ENCODE results near the gene NINL. TPM values are rescaled to one million over a fixed set of nuclear protein-coding genes. Genes with fewer than 3 reads are reported as not detected.

Gene NINL
- polyA plus RNA-seq, 1 of the 3 experiments (the other 2 are of a cell fraction) = 22.5 TPM

DNA sequence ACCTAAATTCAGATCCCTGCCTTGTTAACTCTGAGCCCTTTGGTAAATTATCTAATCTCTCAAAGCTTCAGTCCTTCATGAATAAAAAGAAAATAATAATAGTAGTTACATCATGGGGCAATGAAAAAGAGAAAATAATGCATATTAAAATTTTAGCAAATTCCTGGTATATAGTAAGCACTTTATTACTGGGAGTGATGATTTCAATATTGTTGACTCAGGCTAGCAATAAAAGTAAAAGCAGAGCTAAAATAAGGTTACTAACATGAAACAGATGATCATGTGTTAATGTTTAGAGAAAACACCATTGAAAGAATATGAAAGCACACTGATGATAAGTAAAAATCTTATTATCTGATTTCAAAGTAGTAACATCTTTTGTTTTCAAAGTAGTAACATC is 164.2 kb downstream of the NINL start:
- TF ChIP-seq TCF12 (IDR thresholded peaks at IDR 0.05) (no peak), MXI1 (IDR thresholded peaks at IDR 0.05; ENCODE audit: low read depth, low read length) (0 out of 2 replicates have a peak, but pooled peaks have one; percentile 1)
- no peaks in the 10 kb centered on the region for H3K4me1 ChIP-seq (ENCODE audit: control insufficient read depth in 1 of 2, insufficient read depth in 2 of 2, low read depth in 1 of 2, low read length in 1 of 2)
- H3K4me2 ChIP-seq = no peak overlapping the region
- ChIA-PET POLR2A (no interaction called here), CTCF (interaction anchor here (1.2 kb wide), 1 partner anchor 17 kb away, joined by 3 read pairs; no protein-coding TSS in a partner anchor)
- no peak for DNase-seq
- H4K20me1 ChIP-seq (ENCODE audit: insufficient read depth) = no peaks in the 10 kb centered on the region
- no peak overlapping the region for H3K27ac ChIP-seq (ENCODE audit: low read depth in 2 of 2, low read length in 1 of 2)
- H3K9ac ChIP-seq = no peak overlapping the region
- H3F3A ChIP-seq (replicated peaks; ENCODE audit: insufficient read depth) = peaks cover 12% of the 10 kb centered on the region
- H3K79me2 ChIP-seq (ENCODE audit: insufficient read depth) = peaks cover 7% of the 10 kb centered on the region; the same call in 1 of the 2 replicates
- no peaks in the 10 kb centered on the region for H3K9me3 ChIP-seq
- H3K36me3 ChIP-seq (replicated peaks in 1 of 2; ENCODE audit: control insufficient read depth in 1 of 2, insufficient read depth in 2 of 2, low read length in 1 of 2) = peaks cover 6 to 26% of the 10 kb centered on the region in 2 experiments
- H2AFZ ChIP-seq (ENCODE audit: low read depth) = no peak overlapping the region
- no peaks in the 10 kb centered on the region for H3K9me2 ChIP-seq
- H3K27me3 ChIP-seq (ENCODE audit: insufficient read depth) = no peaks in the 10 kb centered on the region
- no peak overlapping the region for H3K4me3 ChIP-seq (ENCODE audit: low read depth in 2 of 2, low read length in 1 of 2)

DNA sequence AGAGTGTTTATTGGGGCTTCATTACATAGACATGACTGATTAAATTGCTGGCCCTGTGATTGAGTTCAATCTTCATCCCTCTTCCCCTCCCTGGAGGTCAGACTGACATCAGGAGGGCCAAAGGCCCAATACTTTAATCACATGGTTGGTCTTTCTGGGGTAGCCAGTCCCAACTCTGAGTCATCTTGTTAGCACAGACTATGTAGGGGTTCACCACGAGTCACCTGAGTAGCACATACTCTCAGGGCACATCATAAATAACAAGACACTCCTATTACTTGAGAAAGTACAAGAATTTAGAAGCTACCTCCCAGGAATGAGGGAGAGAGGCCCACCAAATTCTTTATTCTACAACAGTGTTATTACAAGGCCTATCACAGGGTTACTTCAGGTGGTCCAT is 166.6 kb downstream of the NINL start:
- H2AFZ ChIP-seq (ENCODE audit: low read depth) = no peak overlapping the region
- peaks cover 19% of the 10 kb centered on the region; the same call in 1 of the 2 replicates for H3K79me2 ChIP-seq (ENCODE audit: insufficient read depth)
- no peak overlapping the region for H3K4me3 ChIP-seq (ENCODE audit: low read depth in 2 of 2, low read length in 1 of 2)
- H3K9me2 ChIP-seq = no peaks in the 10 kb centered on the region
- H3K27me3 ChIP-seq (ENCODE audit: insufficient read depth) = no peaks in the 10 kb centered on the region
- no peak for TF ChIP-seq RXRA (IDR thresholded peaks at IDR 0.05; ENCODE audit: borderline replicate concordance, low read depth)
- no peak for TF ChIP-seq EP300 (IDR thresholded peaks at IDR 0.05; ENCODE audit: borderline replicate concordance in 1 of 2, low read depth in 1 of 2, low read length in 1 of 2)
- TF ChIP-seq, protein P1, sequence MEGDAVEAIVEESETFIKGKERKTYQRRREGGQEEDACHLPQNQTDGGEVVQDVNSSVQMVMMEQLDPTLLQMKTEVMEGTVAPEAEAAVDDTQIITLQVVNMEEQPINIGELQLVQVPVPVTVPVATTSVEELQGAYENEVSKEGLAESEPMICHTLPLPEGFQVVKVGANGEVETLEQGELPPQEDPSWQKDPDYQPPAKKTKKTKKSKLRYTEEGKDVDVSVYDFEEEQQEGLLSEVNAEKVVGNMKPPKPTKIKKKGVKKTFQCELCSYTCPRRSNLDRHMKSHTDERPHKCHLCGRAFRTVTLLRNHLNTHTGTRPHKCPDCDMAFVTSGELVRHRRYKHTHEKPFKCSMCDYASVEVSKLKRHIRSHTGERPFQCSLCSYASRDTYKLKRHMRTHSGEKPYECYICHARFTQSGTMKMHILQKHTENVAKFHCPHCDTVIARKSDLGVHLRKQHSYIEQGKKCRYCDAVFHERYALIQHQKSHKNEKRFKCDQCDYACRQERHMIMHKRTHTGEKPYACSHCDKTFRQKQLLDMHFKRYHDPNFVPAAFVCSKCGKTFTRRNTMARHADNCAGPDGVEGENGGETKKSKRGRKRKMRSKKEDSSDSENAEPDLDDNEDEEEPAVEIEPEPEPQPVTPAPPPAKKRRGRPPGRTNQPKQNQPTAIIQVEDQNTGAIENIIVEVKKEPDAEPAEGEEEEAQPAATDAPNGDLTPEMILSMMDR (IDR thresholded peaks at IDR 0.05) = no peak
- TF ChIP-seq MEF2A (IDR thresholded peaks at IDR 0.05; ENCODE audit: borderline replicate concordance, low read depth) = no peak
- peak; percentile 17; the same call in 1 of the 2 replicates for TF ChIP-seq FOSL2 (IDR thresholded peaks at IDR 0.05; ENCODE audit: borderline replicate concordance, low read depth)
- TF ChIP-seq NFIC (IDR thresholded peaks at IDR 0.05; ENCODE audit: borderline replicate concordance) = no peak
- no peak for TF ChIP-seq POLR2AphosphoS5 (IDR thresholded peaks at IDR 0.05; ENCODE audit: low read depth, low read length)
- H3K36me3 ChIP-seq (replicated peaks in 1 of 2; ENCODE audit: control insufficient read depth in 1 of 2, insufficient read depth in 2 of 2, low read length in 1 of 2) = peaks cover 3 to 18% of the 10 kb centered on the region in 2 experiments
- H4K20me1 ChIP-seq (ENCODE audit: insufficient read depth) = no peaks in the 10 kb centered on the region
- no peak for DNase-seq
- H3K4me2 ChIP-seq = no peak overlapping the region
- peaks cover 12% of the 10 kb centered on the region for H3F3A ChIP-seq (replicated peaks; ENCODE audit: insufficient read depth)
- no peak overlapping the region for H3K9ac ChIP-seq
- no peaks in the 10 kb centered on the region for H3K9me3 ChIP-seq
- ChIA-PET POLR2A (no interaction called here), CTCF (no interaction called here)
- H3K4me1 ChIP-seq (ENCODE audit: control insufficient read depth in 1 of 2, insufficient read depth in 2 of 2, low read depth in 1 of 2, low read length in 1 of 2) = no peaks in the 10 kb centered on the region
- no peak overlapping the region for H3K27ac ChIP-seq (ENCODE audit: low read depth in 2 of 2, low read length in 1 of 2)
- 62% methylated on average over 1 of the region's 1 CpG for WGBS (ENCODE audit: low lambda C conversion rate)

DNA sequence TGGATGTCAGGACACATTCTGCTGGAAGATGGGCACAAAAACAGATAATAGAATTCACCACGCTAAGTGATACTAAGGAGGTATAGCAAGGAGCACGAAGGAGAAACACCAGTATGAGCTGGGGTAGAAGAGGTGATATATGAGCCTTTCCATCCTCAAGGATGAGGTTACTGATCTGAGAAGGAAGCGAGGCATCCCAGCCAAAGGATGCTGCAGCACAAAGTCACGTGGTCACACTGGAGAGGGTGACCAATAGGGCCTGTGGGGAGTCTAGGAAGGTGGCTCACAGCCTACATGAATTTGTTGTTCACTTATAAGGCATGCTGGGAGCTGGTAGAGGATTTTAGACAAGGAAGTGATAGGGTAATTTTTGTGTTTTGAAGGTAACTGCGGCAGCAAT is 176.4 kb downstream of the NINL start:
- POLR2A ChIA-PET = no interaction called here
- Histone ChIP-seq H3K79me2 (ENCODE audit: insufficient read depth) (peaks cover 60% of the 10 kb centered on the region), H3K4me1 (ENCODE audit: control insufficient read depth in 1 of 2, insufficient read depth in 2 of 2, low read depth in 1 of 2, low read length in 1 of 2) (peaks cover 0 to 6% of the 10 kb centered on the region in 2 experiments; a peak in 1 of 4 replicates), H4K20me1 (ENCODE audit: insufficient read depth) (no peaks in the 10 kb centered on the region), H3F3A (replicated peaks; ENCODE audit: insufficient read depth) (no peaks in the 10 kb centered on the region), H3K27ac (ENCODE audit: low read depth in 2 of 2, low read length in 1 of 2) (no peak overlapping the region), H3K9me2 (no peaks in the 10 kb centered on the region), H3K36me3 (replicated peaks in 1 of 2; ENCODE audit: control insufficient read depth in 1 of 2, insufficient read depth in 2 of 2, low read length in 1 of 2) (no peaks in the 10 kb centered on the region), H2AFZ (ENCODE audit: low read depth) (no peak overlapping the region), H3K27me3 (ENCODE audit: insufficient read depth) (no peaks in the 10 kb centered on the region), H3K4me2 (peak overlapping the region; percentile 82), H3K9ac (peak overlapping the region; percentile 92), H3K4me3 (ENCODE audit: low read depth in 2 of 2, low read length in 1 of 2) (peak overlapping the region in 1 of 2 experiments; percentile 83; a peak in 3 of 4 replicates), H3K9me3 (no peaks in the 10 kb centered on the region)
- 95% methylated on average over 5 of the region's 5 CpGs for WGBS (ENCODE audit: low lambda C conversion rate)
- DNase-seq = no peak
- CTCF ChIA-PET = interaction anchor here (1.2 to 1.9 kb wide), 2 partner anchors 10 to 114 kb away, joined by 3 to 10 read pairs; no protein-coding TSS in a partner anchor
- TF ChIP-seq, protein P2, sequence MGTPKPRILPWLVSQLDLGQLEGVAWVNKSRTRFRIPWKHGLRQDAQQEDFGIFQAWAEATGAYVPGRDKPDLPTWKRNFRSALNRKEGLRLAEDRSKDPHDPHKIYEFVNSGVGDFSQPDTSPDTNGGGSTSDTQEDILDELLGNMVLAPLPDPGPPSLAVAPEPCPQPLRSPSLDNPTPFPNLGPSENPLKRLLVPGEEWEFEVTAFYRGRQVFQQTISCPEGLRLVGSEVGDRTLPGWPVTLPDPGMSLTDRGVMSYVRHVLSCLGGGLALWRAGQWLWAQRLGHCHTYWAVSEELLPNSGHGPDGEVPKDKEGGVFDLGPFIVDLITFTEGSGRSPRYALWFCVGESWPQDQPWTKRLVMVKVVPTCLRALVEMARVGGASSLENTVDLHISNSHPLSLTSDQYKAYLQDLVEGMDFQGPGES (IDR thresholded peaks at IDR 0.05; ENCODE audit: low read depth, low read length) = no peak
- TF ChIP-seq FOXM1 (IDR thresholded peaks at IDR 0.05; ENCODE audit: low read depth) (no peak), MEF2A (IDR thresholded peaks at IDR 0.05; ENCODE audit: borderline replicate concordance, low read depth) (no peak), CHD2 (IDR thresholded peaks at IDR 0.05; ENCODE audit: low read length, partially characterized antibody) (no peak), FOXJ3 (CRISPR knock-in tag; IDR thresholded peaks at IDR 0.05) (no peak), SIN3A (IDR thresholded peaks at IDR 0.05; ENCODE audit: borderline replicate concordance, low read depth, low read length) (no peak), NFIC (IDR thresholded peaks at IDR 0.05; ENCODE audit: borderline replicate concordance) (no peak), MXI1 (IDR thresholded peaks at IDR 0.05; ENCODE audit: low read depth, low read length) (no peak), SMC3 (IDR thresholded peaks at IDR 0.05; ENCODE audit: low read depth, low read length) (no peak)
- TF ChIP-seq, protein P3, sequence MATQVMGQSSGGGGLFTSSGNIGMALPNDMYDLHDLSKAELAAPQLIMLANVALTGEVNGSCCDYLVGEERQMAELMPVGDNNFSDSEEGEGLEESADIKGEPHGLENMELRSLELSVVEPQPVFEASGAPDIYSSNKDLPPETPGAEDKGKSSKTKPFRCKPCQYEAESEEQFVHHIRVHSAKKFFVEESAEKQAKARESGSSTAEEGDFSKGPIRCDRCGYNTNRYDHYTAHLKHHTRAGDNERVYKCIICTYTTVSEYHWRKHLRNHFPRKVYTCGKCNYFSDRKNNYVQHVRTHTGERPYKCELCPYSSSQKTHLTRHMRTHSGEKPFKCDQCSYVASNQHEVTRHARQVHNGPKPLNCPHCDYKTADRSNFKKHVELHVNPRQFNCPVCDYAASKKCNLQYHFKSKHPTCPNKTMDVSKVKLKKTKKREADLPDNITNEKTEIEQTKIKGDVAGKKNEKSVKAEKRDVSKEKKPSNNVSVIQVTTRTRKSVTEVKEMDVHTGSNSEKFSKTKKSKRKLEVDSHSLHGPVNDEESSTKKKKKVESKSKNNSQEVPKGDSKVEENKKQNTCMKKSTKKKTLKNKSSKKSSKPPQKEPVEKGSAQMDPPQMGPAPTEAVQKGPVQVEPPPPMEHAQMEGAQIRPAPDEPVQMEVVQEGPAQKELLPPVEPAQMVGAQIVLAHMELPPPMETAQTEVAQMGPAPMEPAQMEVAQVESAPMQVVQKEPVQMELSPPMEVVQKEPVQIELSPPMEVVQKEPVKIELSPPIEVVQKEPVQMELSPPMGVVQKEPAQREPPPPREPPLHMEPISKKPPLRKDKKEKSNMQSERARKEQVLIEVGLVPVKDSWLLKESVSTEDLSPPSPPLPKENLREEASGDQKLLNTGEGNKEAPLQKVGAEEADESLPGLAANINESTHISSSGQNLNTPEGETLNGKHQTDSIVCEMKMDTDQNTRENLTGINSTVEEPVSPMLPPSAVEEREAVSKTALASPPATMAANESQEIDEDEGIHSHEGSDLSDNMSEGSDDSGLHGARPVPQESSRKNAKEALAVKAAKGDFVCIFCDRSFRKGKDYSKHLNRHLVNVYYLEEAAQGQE (IDR thresholded peaks at IDR 0.05; ENCODE audit: low read depth, low read length) = no peak

Data from SK-N-SH (cell line).